GM19463 (cell line): ENCODE measurements around the gene CCDC3.

Source experiments
- ATAC-seq: cut with Tn5 transposase; IDR thresholded peaks from one replicate; pipeline ENCODE4 v1.9.1; 2021; ENCODE audit warnings: mild to moderate bottlenecking, moderate library complexity; ENCODE audit not compliant: unreplicated experiment

Gene CCDC3

GRCh38 chr10:12927896-12928295, 73.6 kb downstream of the CCDC3 start:
- no peak for ATAC-seq

- ATAC-seq, result no peak
These were observed 75.7 kb downstream of the CCDC3 start for GRCh38 chr10:12925845-12926244.

- ATAC-seq, result no peak
These were observed 76.6 kb downstream of the CCDC3 start for GRCh38 chr10:12924911-12925310.

- ATAC-seq, result no peak
These were observed 79.2 kb downstream of the CCDC3 start for GRCh38 chr10:12922117-12922900.

GRCh38 chr10:12921163-12921562, 80.3 kb downstream of the CCDC3 start:
- ATAC-seq, result no peak

- ATAC-seq, result no peak
These were observed 81.9 kb downstream of the CCDC3 start for GRCh38 chr10:12919574-12919973.

- no peak for ATAC-seq
These were observed 84.9 kb downstream of the CCDC3 start for GRCh38 chr10:12916587-12916986.

GRCh38 chr10:12915637-12916168, 85.8 kb downstream of the CCDC3 start:
- ATAC-seq, result no peak

- no peak for ATAC-seq
These were observed 87.4 kb downstream of the CCDC3 start for GRCh38 chr10:12914111-12914510.

GRCh38 chr10:12911795-12912194, 89.7 kb downstream of the CCDC3 start:
- no peak for ATAC-seq

- no peak for ATAC-seq
These were observed 90.7 kb downstream of the CCDC3 start for GRCh38 chr10:12910835-12911234.

GRCh38 chr10:12909836-12910185, 91.7 kb downstream of the CCDC3 start:
- ATAC-seq, result no peak

GRCh38 chr10:12909182-12909835, 92.2 kb downstream of the CCDC3 start:
- ATAC-seq, result no peak

- ATAC-seq, result no peak
These were observed 92.7 kb downstream of the CCDC3 start for GRCh38 chr10:12908773-12909172.

- ATAC-seq, result no peak
These were observed 93.9 kb downstream of the CCDC3 start for GRCh38 chr10:12907656-12908055.

GRCh38 chr10:12906051-12906541, 95.4 kb downstream of the CCDC3 start:
- no peak for ATAC-seq

- ATAC-seq, result no peak
These were observed 96.4 kb downstream of the CCDC3 start for GRCh38 chr10:12905067-12905466.

- ATAC-seq, result no peak
These were observed 98.6 kb downstream of the CCDC3 start for GRCh38 chr10:12902851-12903358.

- no peak for ATAC-seq
These were observed 99.4 kb downstream of the CCDC3 start for GRCh38 chr10:12902135-12902572.

GRCh38 chr10:12899546-12899945, 102.0 kb downstream of the CCDC3 start:
- no peak for ATAC-seq

GRCh38 chr10:12898271-12898670, 103.2 kb downstream of the CCDC3 start:
- no peak for ATAC-seq

GRCh38 chr10:12897278-12897677, 104.2 kb downstream of the CCDC3 start:
- ATAC-seq, result no peak
